Activated B cell treated with CpG ODN at 0.5 μM for 24 hours (primary cell): ENCODE results near the gene IFNL4. TPM values are rescaled to one million over a fixed set of nuclear protein-coding genes. Genes with fewer than 3 reads are reported as not detected.

Experiments used
- ATAC-seq: fragments of 200-7000 bp; cut with Tn5 transposase; one replicate; pipeline ENCODE4 v1.10.0; 2021; ENCODE audit warnings: low read depth, mild to moderate bottlenecking, moderate library complexity
- CTCF ChIA-PET: fragments of 350-600 bp; sonication (Branson Sonifier 250); formaldehyde crosslinking; loops from one replicate; lab custom pipeline; 2021; ENCODE audit warnings: antibody characterized with exemption; lab: Charles Lee
- POLR2A ChIA-PET: fragments of 350-600 bp; sonication (Branson Sonifier 250); formaldehyde crosslinking; loops from one replicate; lab custom pipeline; 2021; ENCODE audit warnings: antibody characterized with exemption; lab: Charles Lee
- DNase-seq: peaks from one replicate; pipeline ENCODE4 v3.0.0; 2022
- H3K27ac Mint-ChIP-seq: one replicate; pipeline ENCODE4 v1.8.0; 2020; ENCODE audit warnings: mixed read lengths
- H3K27me3 Mint-ChIP-seq: one replicate; pipeline ENCODE4 v1.8.0; 2021; ENCODE audit warnings: mixed read lengths
- H3K36me3 Mint-ChIP-seq: one replicate; pipeline ENCODE4 v1.8.0; 2021; ENCODE audit warnings: low read depth, mixed read lengths
- H3K4me1 Mint-ChIP-seq: one replicate; pipeline ENCODE4 v1.8.0; 2021; ENCODE audit warnings: mixed read lengths
- H3K4me3 Mint-ChIP-seq: one replicate; pipeline ENCODE4 v1.8.0; 2020; ENCODE audit warnings: mild to moderate bottlenecking, mixed read lengths
- H3K9me3 Mint-ChIP-seq: one replicate; pipeline ENCODE4 v1.8.0; 2020; ENCODE audit warnings: mixed read lengths
- intact Hi-C: fragments of 100-400 bp; cut with micrococcal nuclease; formaldehyde crosslinking; loops from one replicate; pipeline ENCODE4 v1.15.1; 2024
- total RNA-seq: library from RNA; stranded (reverse); gene quantifications from 2 replicates; pipeline ENCODE4 v1.2.3, GENCODE V29; 2022
- TF ChIP-seq, protein P1 (sequence below): fragments of 200-600 bp; IDR thresholded peaks from one replicate; pipeline ENCODE4 v1.8.0; 2022; ENCODE audit warnings: antibody characterized with exemption, mild to moderate bottlenecking

Gene IFNL4
- total RNA-seq, 1 donor from 2014 or later = not detected

DNA sequence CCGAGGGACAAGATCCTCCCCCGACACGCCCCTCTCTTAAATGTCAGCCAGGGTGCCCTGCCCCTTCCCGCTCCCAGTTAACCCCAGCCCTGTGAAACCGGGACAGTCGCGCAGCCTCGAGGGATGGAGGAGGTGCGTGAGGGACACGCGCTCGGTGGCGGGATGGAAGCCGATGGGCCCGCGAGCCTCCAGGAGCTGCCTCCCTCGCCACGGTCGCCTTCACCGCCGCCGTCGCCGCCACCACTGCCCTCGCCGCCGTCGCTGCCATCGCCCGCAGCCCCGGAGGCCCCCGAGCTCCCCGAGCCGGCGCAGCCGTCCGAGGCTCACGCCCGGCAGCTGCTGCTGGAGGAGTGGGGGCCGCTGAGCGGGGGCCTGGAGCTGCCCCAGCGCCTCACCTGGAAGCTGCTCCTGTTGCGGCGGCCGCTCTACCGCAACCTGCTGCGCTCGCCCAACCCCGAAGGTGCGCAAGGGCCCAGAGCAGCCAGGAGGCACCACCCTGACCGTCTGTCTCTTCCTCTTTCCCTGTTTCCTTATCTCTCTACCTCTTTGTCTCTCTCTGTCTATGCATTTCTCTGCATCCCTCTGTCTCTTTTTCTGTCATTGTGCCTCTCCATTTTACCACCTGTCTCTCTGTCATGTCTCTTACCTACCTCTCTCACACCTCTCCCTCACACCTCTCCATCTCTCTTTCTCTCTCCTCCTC lies 51.6 kb downstream of the IFNL4 start, which contains the start of gene NCCRP1:
Gene NCCRP1 (plus strand): TSS at position 105 of the 703 bp plus-strand sequence. CDS start 19 bp downstream, at position 124.
- ChIA-PET CTCF (no interaction called here), POLR2A (no interaction called here)
- TF ChIP-seq, protein P1, sequence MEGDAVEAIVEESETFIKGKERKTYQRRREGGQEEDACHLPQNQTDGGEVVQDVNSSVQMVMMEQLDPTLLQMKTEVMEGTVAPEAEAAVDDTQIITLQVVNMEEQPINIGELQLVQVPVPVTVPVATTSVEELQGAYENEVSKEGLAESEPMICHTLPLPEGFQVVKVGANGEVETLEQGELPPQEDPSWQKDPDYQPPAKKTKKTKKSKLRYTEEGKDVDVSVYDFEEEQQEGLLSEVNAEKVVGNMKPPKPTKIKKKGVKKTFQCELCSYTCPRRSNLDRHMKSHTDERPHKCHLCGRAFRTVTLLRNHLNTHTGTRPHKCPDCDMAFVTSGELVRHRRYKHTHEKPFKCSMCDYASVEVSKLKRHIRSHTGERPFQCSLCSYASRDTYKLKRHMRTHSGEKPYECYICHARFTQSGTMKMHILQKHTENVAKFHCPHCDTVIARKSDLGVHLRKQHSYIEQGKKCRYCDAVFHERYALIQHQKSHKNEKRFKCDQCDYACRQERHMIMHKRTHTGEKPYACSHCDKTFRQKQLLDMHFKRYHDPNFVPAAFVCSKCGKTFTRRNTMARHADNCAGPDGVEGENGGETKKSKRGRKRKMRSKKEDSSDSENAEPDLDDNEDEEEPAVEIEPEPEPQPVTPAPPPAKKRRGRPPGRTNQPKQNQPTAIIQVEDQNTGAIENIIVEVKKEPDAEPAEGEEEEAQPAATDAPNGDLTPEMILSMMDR = no peak
- Mint-ChIP-seq H3K27me3 (peaks cover 59% of the 10 kb centered on the region), H3K4me1 (peaks cover 9% of the 10 kb centered on the region), H3K27ac (no peak within 1 kb of the TSS), H3K36me3 (no peaks in the 10 kb centered on the region), H3K9me3 (no peaks in the 10 kb centered on the region), H3K4me3 (no peak within 1 kb of the TSS)
- intact Hi-C loops = no loop called here
- ATAC-seq (no peak), DNase-seq (no peak)

DNA sequence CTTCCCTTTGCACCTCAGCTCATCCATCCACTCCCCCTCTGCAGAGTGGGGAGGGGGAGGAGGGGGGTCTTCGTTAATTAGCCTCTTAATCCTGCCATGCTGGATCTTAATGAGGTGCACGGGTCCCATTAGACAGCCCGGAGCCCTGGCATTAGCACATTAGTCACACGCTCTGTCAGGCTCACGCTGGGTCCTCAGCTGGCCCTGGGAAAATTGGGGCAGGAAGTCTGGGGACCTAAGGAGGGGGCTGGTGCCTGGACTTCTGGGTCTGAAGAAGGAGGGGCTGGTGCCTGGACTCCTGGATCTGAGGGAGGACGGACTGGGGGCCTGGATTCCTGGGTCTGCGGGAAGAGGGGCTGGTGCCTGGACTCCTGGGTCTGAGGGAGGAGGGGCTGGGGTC lies 52.3 kb downstream of the IFNL4 start:
- no peaks in the 10 kb centered on the region for H3K9me3 Mint-ChIP-seq
- DNase-seq = no peak
- H3K4me1 Mint-ChIP-seq = peaks cover 9% of the 10 kb centered on the region
- intact Hi-C loops = no loop called here
- H3K4me3 Mint-ChIP-seq = no peak overlapping the region
- no peak for ATAC-seq
- no peak overlapping the region for H3K27ac Mint-ChIP-seq
- TF ChIP-seq, protein P1 = no peak
- CTCF ChIA-PET = no interaction called here
- no peaks in the 10 kb centered on the region for H3K36me3 Mint-ChIP-seq
- peaks cover 54% of the 10 kb centered on the region for H3K27me3 Mint-ChIP-seq
- POLR2A ChIA-PET = no interaction called here

Other genes with a start within 250 kb of the IFNL4 start
- 0.24 TPM in 1 of 2 replicates, not detected in the other for gene FBXO27, start 216.3 kb downstream of the IFNL4 start, total RNA-seq
- gene ACP7, start 164.5 kb downstream of the IFNL4 start, total RNA-seq = not detected in 2 replicates
- 13.7 and 14.2 TPM in 2 replicates for gene PAK4, start 123.1 kb downstream of the IFNL4 start, total RNA-seq
- gene NCCRP1, start 51.9 kb downstream of the IFNL4 start, total RNA-seq = not detected in 2 replicates
- gene SYCN, start 44.6 kb downstream of the IFNL4 start, total RNA-seq = not detected in 2 replicates
- not detected in 2 replicates for gene IFNL3, start 3.9 kb downstream of the IFNL4 start, total RNA-seq
- not detected in 2 replicates for gene IFNL2, start 19.5 kb upstream of the IFNL4 start, total RNA-seq
- gene IFNL1, start 47.6 kb upstream of the IFNL4 start, total RNA-seq = not detected in 2 replicates
- gene LRFN1, start 72.0 kb upstream of the IFNL4 start, total RNA-seq = 0.58 and 0.71 TPM in 2 replicates
- gene GMFG, start 87.2 kb upstream of the IFNL4 start, total RNA-seq = 149 and 168 TPM in 2 replicates
- gene SAMD4B, start 93.6 kb upstream of the IFNL4 start, total RNA-seq = 53.0 and 60.7 TPM in 2 replicates
- gene PAF1, start 142.2 kb upstream of the IFNL4 start, total RNA-seq = 50.3 and 52.4 TPM in 2 replicates
- gene MED29, start 142.5 kb upstream of the IFNL4 start, total RNA-seq = 38.0 and 39.0 TPM in 2 replicates
- gene ZFP36, start 158.0 kb upstream of the IFNL4 start, total RNA-seq = 167 and 206 TPM in 2 replicates
- 111 and 125 TPM in 2 replicates for gene PLEKHG2, start 163.8 kb upstream of the IFNL4 start, total RNA-seq
- gene RPS16, start 187.1 kb upstream of the IFNL4 start, total RNA-seq = 4,002 and 4,656 TPM in 2 replicates
- gene SUPT5H, start 196.7 kb upstream of the IFNL4 start, total RNA-seq = 184 and 200 TPM in 2 replicates
- gene TIMM50, start 232.0 kb upstream of the IFNL4 start, total RNA-seq = 63.8 and 68.9 TPM in 2 replicates